ENCODE results near the gene TMEM107.
A peak's percentile ranks its signal among the peaks of the same experiment; 100 is the strongest.

TMEM107 gene

DNA sequence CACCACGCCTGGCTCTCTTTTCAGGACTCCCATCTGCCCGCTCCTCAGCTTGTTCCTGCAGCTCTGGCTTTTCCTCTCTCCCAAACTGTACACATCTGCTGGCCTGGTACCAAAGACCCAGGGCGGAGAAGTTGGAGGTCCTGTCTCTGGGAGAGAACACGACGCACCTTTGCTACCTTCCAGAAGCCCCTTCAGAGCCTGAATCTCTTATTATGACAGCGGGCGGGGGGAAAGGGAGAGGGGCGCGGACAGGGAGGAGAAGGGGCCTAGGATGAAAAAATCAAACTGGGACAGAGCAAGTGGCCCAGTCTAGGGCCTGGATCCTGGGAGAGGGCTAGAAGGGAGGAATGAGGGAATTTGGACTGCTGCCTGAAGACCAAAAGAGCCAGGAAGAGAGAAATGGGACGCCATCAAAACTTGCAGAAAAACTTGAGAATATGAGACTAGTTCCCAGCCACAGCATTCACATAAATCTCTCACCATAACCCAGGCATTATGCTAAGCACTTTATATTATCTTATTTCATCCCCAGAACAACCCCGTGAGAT lies 21.5 kb downstream of the TMEM107 start:
- H3K4me3 ChIP-seq (ENCODE audit: low read depth, low read length): no peak overlapping the region
- ChIA-PET CTCF (interaction anchor here (0.6 to 7.3 kb wide), 6 partner anchors 15 to 81 kb away, joined by 3 to 91 read pairs (median 5); partner anchors contain the start of genes ALOX12B and ALOXE3), POLR2A (interaction anchor here (0.7 to 2.0 kb wide), 12 partner anchors 9 to 281 kb away, joined by 3 to 16 read pairs (median 4); partner anchors contain the start of genes ALOXE3, AURKB, BORCS6 and KRABD2)
- no peaks in the 10 kb centered on the region for H3K9me3 ChIP-seq (ENCODE audit: control insufficient read depth, insufficient read depth, low read depth, low read length)
- peaks cover 25% of the 10 kb centered on the region for H3K4me1 ChIP-seq (ENCODE audit: control insufficient read depth, insufficient read depth, low read length)
- H3K36me3 ChIP-seq (ENCODE audit: control insufficient read depth in 2 of 2, insufficient read depth in 1 of 2, low read length in 2 of 2): peaks cover 4 to 20% of the 10 kb centered on the region in 2 experiments; a peak in 2 of 3 replicates
- H3K27ac ChIP-seq (ENCODE audit: extremely low read depth, low read depth, low read length): peak overlapping the region; percentile 74
- TF ChIP-seq KLF1 (tag by site-specific recombination; IDR thresholded peaks at IDR 0.05): peak; percentile 1; the same call in 1 of the 2 replicates
- 0 out of 2 replicates have a peak, but pooled peaks have one; percentile 1 for TF ChIP-seq FEZF1 (tag by site-specific recombination; IDR thresholded peaks at IDR 0.05)
- TF ChIP-seq ZNF664 (tag by site-specific recombination; IDR thresholded peaks at IDR 0.05): 0 out of 2 replicates have a peak, but pooled peaks have one; percentile 25
- peak; percentile 7; the same call in 1 of the 2 replicates for TF ChIP-seq ZNF561 (tag by site-specific recombination; IDR thresholded peaks at IDR 0.05; ENCODE audit: borderline replicate concordance)
- TF ChIP-seq KLF7 (tag by site-specific recombination; IDR thresholded peaks at IDR 0.05; ENCODE audit: borderline replicate concordance): no peak

DNA sequence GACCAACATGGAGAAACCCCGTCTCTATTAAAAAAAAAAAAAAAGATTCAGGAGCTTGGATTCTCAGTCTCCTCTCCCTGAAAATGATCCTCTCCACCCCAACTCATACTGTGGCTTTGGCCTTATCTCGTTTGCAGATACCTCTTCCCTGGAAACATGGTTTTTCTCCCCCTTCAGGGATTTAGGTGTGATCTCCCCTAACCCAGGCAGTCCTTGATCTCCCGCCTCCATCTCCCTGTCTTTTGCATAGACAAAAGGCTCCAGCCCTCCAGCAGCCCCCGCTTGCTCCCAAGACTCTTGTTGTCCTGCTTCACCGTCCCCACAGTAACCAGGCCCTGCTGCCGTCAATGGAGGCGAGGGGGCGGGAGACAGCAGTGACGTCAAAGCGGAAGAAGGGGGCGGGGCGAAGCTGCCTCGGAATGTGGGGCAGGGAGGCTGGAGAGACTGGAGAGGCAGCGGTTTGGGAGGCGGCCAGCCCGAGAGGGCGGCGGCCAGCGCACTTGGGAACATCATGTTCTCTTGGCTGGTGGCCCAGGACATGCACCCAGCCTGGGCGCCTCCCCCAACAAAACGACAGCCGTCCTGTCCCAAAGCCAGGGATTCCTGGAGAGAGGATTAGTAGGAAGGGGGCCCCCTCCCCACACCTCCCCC lies 22.1 kb downstream of the TMEM107 start:
- ChIA-PET POLR2A (interaction anchor here (0.6 to 2.0 kb wide), 15 partner anchors 9 to 297 kb away, joined by 3 to 16 read pairs (median 4); partner anchors contain the start of genes ALOXE3, AURKB, BORCS6 and KRABD2), CTCF (interaction anchor here (0.6 to 7.3 kb wide), 11 partner anchors 15 to 1362 kb away, joined by 3 to 91 read pairs (median 4); partner anchors contain the start of genes ALOX12B and ALOXE3)
- TF ChIP-seq ZNF37A (tag by site-specific recombination; IDR thresholded peaks at IDR 0.05): no peak
- TF ChIP-seq, protein P1, sequence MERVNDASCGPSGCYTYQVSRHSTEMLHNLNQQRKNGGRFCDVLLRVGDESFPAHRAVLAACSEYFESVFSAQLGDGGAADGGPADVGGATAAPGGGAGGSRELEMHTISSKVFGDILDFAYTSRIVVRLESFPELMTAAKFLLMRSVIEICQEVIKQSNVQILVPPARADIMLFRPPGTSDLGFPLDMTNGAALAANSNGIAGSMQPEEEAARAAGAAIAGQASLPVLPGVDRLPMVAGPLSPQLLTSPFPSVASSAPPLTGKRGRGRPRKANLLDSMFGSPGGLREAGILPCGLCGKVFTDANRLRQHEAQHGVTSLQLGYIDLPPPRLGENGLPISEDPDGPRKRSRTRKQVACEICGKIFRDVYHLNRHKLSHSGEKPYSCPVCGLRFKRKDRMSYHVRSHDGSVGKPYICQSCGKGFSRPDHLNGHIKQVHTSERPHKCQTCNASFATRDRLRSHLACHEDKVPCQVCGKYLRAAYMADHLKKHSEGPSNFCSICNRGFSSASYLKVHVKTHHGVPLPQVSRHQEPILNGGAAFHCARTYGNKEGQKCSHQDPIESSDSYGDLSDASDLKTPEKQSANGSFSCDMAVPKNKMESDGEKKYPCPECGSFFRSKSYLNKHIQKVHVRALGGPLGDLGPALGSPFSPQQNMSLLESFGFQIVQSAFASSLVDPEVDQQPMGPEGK (tag by site-specific recombination; IDR thresholded peaks at IDR 0.05): peak; percentile 92
- TF ChIP-seq, protein P2, sequence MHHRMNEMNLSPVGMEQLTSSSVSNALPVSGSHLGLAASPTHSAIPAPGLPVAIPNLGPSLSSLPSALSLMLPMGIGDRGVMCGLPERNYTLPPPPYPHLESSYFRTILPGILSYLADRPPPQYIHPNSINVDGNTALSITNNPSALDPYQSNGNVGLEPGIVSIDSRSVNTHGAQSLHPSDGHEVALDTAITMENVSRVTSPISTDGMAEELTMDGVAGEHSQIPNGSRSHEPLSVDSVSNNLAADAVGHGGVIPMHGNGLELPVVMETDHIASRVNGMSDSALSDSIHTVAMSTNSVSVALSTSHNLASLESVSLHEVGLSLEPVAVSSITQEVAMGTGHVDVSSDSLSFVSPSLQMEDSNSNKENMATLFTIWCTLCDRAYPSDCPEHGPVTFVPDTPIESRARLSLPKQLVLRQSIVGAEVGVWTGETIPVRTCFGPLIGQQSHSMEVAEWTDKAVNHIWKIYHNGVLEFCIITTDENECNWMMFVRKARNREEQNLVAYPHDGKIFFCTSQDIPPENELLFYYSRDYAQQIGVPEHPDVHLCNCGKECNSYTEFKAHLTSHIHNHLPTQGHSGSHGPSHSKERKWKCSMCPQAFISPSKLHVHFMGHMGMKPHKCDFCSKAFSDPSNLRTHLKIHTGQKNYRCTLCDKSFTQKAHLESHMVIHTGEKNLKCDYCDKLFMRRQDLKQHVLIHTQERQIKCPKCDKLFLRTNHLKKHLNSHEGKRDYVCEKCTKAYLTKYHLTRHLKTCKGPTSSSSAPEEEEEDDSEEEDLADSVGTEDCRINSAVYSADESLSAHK (tag by site-specific recombination; IDR thresholded peaks at IDR 0.05): no peak
- peak; percentile 23; the same call in 1 of the 2 replicates for TF ChIP-seq ZNF24 (tag by site-specific recombination; IDR thresholded peaks at IDR 0.05)
- TF ChIP-seq, protein P3, sequence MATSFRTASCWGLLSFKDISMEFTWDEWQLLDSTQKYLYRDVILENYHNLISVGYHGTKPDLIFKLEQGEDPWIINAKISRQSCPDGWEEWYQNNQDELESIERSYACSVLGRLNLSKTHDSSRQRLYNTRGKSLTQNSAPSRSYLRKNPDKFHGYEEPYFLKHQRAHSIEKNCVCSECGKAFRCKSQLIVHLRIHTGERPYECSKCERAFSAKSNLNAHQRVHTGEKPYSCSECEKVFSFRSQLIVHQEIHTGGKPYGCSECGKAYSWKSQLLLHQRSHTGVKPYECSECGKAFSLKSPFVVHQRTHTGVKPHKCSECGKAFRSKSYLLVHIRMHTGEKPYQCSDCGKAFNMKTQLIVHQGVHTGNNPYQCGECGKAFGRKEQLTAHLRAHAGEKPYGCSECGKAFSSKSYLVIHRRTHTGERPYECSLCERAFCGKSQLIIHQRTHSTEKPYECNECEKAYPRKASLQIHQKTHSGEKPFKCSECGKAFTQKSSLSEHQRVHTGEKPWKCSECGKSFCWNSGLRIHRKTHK (tag by site-specific recombination; IDR thresholded peaks at IDR 0.05): no peak
- no peak; the same call in 1 of the 2 replicates for TF ChIP-seq ZNF10 (tag by site-specific recombination; IDR thresholded peaks at IDR 0.05)
- TF ChIP-seq SETDB1 (IDR thresholded peaks at IDR 0.05; ENCODE audit: insufficient read length, low read length): no peak
- TF ChIP-seq, protein P4, sequence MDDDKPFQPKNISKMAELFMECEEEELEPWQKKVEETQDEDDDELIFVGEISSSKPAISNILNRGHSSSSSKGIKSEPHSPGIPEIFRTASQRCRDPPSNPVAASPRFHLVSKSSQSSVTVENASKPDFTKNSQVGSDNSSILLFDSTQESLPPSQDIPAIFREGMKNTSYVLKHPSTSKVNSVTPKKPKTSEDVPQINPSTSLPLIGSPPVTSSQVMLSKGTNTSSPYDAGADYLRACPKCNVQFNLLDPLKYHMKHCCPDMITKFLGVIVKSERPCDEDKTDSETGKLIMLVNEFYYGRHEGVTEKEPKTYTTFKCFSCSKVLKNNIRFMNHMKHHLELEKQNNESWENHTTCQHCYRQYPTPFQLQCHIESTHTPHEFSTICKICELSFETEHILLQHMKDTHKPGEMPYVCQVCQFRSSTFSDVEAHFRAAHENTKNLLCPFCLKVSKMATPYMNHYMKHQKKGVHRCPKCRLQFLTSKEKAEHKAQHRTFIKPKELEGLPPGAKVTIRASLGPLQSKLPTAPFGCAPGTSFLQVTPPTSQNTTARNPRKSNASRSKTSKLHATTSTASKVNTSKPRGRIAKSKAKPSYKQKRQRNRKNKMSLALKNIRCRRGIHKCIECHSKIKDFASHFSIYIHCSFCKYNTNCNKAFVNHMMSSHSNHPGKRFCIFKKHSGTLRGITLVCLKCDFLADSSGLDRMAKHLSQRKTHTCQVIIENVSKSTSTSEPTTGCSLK (tag by site-specific recombination; IDR thresholded peaks at IDR 0.05): no peak
- TF ChIP-seq ZNF266 (tag by site-specific recombination; IDR thresholded peaks at IDR 0.05; ENCODE audit: low read depth): no peak
- TF ChIP-seq, protein P5, sequence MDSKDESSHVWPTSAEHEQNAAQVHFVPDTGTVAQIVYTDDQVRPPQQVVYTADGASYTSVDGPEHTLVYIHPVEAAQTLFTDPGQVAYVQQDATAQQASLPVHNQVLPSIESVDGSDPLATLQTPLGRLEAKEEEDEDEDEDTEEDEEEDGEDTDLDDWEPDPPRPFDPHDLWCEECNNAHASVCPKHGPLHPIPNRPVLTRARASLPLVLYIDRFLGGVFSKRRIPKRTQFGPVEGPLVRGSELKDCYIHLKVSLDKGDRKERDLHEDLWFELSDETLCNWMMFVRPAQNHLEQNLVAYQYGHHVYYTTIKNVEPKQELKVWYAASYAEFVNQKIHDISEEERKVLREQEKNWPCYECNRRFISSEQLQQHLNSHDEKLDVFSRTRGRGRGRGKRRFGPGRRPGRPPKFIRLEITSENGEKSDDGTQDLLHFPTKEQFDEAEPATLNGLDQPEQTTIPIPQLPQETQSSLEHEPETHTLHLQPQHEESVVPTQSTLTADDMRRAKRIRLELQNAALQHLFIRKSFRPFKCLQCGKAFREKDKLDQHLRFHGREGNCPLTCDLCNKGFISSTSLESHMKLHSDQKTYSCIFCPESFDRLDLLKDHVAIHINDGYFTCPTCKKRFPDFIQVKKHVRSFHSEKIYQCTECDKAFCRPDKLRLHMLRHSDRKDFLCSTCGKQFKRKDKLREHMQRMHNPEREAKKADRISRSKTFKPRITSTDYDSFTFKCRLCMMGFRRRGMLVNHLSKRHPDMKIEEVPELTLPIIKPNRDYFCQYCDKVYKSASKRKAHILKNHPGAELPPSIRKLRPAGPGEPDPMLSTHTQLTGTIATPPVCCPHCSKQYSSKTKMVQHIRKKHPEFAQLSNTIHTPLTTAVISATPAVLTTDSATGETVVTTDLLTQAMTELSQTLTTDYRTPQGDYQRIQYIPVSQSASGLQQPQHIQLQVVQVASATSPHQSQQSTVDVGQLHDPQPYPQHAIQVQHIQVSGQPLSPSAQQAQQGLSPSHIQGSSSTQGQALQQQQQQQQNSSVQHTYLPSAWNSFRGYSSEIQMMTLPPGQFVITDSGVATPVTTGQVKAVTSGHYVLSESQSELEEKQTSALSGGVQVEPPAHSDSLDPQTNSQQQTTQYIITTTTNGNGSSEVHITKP (tag by site-specific recombination; IDR thresholded peaks at IDR 0.05): peak; percentile 70
- no peak for TF ChIP-seq ZNF211 (tag by site-specific recombination; IDR thresholded peaks at IDR 0.05; ENCODE audit: low read depth)
- no peak for TF ChIP-seq ZNF621 (tag by site-specific recombination; IDR thresholded peaks at IDR 0.05)
- no peak for TF ChIP-seq ZNF596 (tag by site-specific recombination; IDR thresholded peaks at IDR 0.05)

More for the DNA sequence above, 22.1 kb downstream of the TMEM107 start:
- Histone ChIP-seq H3K4me3 (ENCODE audit: low read depth, low read length) (peak overlapping the region; percentile 13), H3K27ac (ENCODE audit: extremely low read depth, low read depth, low read length) (peak overlapping the region; percentile 74), H3K4me1 (ENCODE audit: control insufficient read depth, insufficient read depth, low read length) (peaks cover 25% of the 10 kb centered on the region), H3K36me3 (ENCODE audit: control insufficient read depth in 2 of 2, insufficient read depth in 1 of 2, low read length in 2 of 2) (peaks cover 4 to 21% of the 10 kb centered on the region in 2 experiments; a peak in 2 of 3 replicates), H3K9me3 (ENCODE audit: control insufficient read depth, insufficient read depth, low read depth, low read length) (no peaks in the 10 kb centered on the region)
